B cell (primary cell): ENCODE measurements around the gene CPPED1. TPM values are rescaled to one million over a fixed set of nuclear protein-coding genes. Genes with fewer than 3 reads are reported as not detected.

Experiments used
- ATAC-seq: fragments of 200-7000 bp; cut with Tn5 transposase; one replicate; pipeline ENCODE4 v1.10.0; 2021; ENCODE audit warnings: low read depth, mild to moderate bottlenecking, moderate number of reproducible peaks, moderate library complexity
- CTCF ChIA-PET: fragments of 350-600 bp; sonication (Branson Sonifier 250); formaldehyde crosslinking; loops from one replicate; lab custom pipeline; 2021; ENCODE audit warnings: antibody characterized with exemption, inconsistent platforms; lab: Charles Lee
- POLR2A ChIA-PET: fragments of 350-600 bp; sonication (Branson Sonifier 250); formaldehyde crosslinking; loops from one replicate; lab custom pipeline; 2021; ENCODE audit warnings: antibody characterized with exemption; lab: Charles Lee
- DNase-seq: peaks from one replicate; pipeline ENCODE4 v3.0.0; 2013
- H2AFZ ChIP-seq: 2 replicates; pipeline ENCODE4 v1.6.1; 2012; ENCODE audit warnings: mild to moderate bottlenecking, low read depth, low read length; ENCODE audit not compliant: insufficient read depth, poor library complexity, severe bottlenecking
- H3K27ac ChIP-seq, 2 donors: 1 replicate in 1 of 2; 2 replicates in 1 of 2; pipeline ENCODE4 v1.5.1; 2012 to 2013; ENCODE audit warnings: low read length in 2 of 2, mild to moderate bottlenecking in 2 of 2, moderate library complexity in 1 of 2
- H3K27me3 ChIP-seq, 4 experiments: fragments of 200-600 bp in 1 of 4; sonication (generic) in 1 of 4; replicated peaks in 1 of 4; 1 replicate in 2 of 4; 2 replicates in 2 of 4; pipeline versions ENCODE4 v1.6.1 to v1.7.0; 2013 to 2016; ENCODE audit warnings: low read length in 3 of 4, mild to moderate bottlenecking in 2 of 4, mixed read lengths in 1 of 4, moderate library complexity in 1 of 4; ENCODE audit not compliant: insufficient read depth in 4 of 4, control insufficient read depth in 3 of 4; ENCODE audit errors: control extremely low read depth in 1 of 4
- H3K36me3 ChIP-seq, 2 experiments: replicated peaks in 1 of 2; 1 replicate in 1 of 2; 2 replicates in 1 of 2; pipeline versions ENCODE4 v1.6.1 to v1.7.1; 2013; ENCODE audit warnings: low read length in 1 of 2; ENCODE audit not compliant: insufficient read depth in 2 of 2, control insufficient read depth in 1 of 2; ENCODE audit errors: control extremely low read depth in 1 of 2, extremely low read depth in 1 of 2
- H3K4me1 ChIP-seq, 2 donors: fragments of 200-600 bp in 1 of 2; sonication (generic) in 1 of 2; 1 replicate in 1 of 2; 2 replicates in 1 of 2; pipeline versions ENCODE4 v1.5.1 to v1.6.1; 2013 to 2017; ENCODE audit warnings: low read length in 2 of 2; ENCODE audit not compliant: control insufficient read depth in 2 of 2, insufficient read depth in 2 of 2
- H3K4me2 ChIP-seq: replicated peaks from 2 replicates; pipeline ENCODE3; 2012; ENCODE audit warnings: mild to moderate bottlenecking, low read depth, low read length; ENCODE audit not compliant: poor library complexity, severe bottlenecking
- H3K4me3 ChIP-seq, 5 experiments: fragments of 200-600 bp in 1 of 5; sonication (generic) in 1 of 5; 1 replicate in 3 of 5; 2 replicates in 2 of 5; pipeline versions ENCODE4 v1.5.1 to v1.7.0; 2011 to 2016; ENCODE audit warnings: low read length in 4 of 5, mild to moderate bottlenecking in 4 of 5, low read depth in 2 of 5, control low read depth in 1 of 5, moderate library complexity in 1 of 5; ENCODE audit not compliant: insufficient read depth in 1 of 5; ENCODE audit errors: control extremely low read depth in 1 of 5, extremely low read depth in 1 of 5
- H3K79me2 ChIP-seq: fragments of 200-600 bp; sonication (generic); one replicate; pipeline ENCODE4 v1.6.0; 2016; ENCODE audit warnings: low read length; ENCODE audit not compliant: control insufficient read depth, insufficient read depth
- H3K9ac ChIP-seq: fragments of 200-600 bp; sonication (generic); 2 replicates; pipeline ENCODE4 v1.6.1; 2017; ENCODE audit warnings: mild to moderate bottlenecking, low read length, moderate library complexity
- H3K9me3 ChIP-seq, 3 donors: one replicate each; pipeline versions ENCODE4 v1.6.1 to v1.7.1; 2013; ENCODE audit warnings: low read length in 2 of 3; ENCODE audit not compliant: control insufficient read depth in 2 of 3, insufficient read depth in 1 of 3; ENCODE audit errors: control extremely low read depth in 1 of 3
- H4K20me1 ChIP-seq: 2 replicates; pipeline ENCODE4 v1.6.0; 2012; ENCODE audit warnings: mild to moderate bottlenecking, low read length; ENCODE audit not compliant: insufficient read depth, control insufficient read depth, poor library complexity, severe bottlenecking
- H3K27ac Mint-ChIP-seq: one replicate; pipeline ENCODE4 v1.8.0; 2021; ENCODE audit warnings: mixed read lengths
- H3K27me3 Mint-ChIP-seq: one replicate; pipeline ENCODE4 v1.8.0; 2021; ENCODE audit warnings: mixed read lengths
- H3K4me1 Mint-ChIP-seq: one replicate; pipeline ENCODE4 v1.8.0; 2021; ENCODE audit warnings: mixed read lengths
- H3K4me3 Mint-ChIP-seq: one replicate; pipeline ENCODE4 v1.8.0; 2021; ENCODE audit warnings: mixed read lengths
- H3K9me3 Mint-ChIP-seq: one replicate; pipeline ENCODE4 v1.8.0; 2022; ENCODE audit warnings: mixed read lengths; ENCODE audit not compliant: insufficient read depth
- CTCF ChIP-seq: fragments of 200-600 bp; IDR thresholded peaks from one replicate; pipeline ENCODE4 v1.8.0; 2022; ENCODE audit warnings: antibody characterized with exemption, mild to moderate bottlenecking
- EZH2 ChIP-seq: IDR thresholded peaks from 2 replicates; pipeline ENCODE4 v1.6.1; 2012; ENCODE audit warnings: borderline replicate concordance, low read depth, mild to moderate bottlenecking, moderate library complexity, low read length; ENCODE audit not compliant: insufficient read depth, poor library complexity, severe bottlenecking
- WGBS: methylation state at CpG from one replicate; pipeline ENCODE4 v1.1.5; 2013; ENCODE audit warnings: missing lambda C conversion rate; ENCODE audit not compliant: insufficient coverage; 5-methylcytosine and 5-hydroxymethylcytosine counted together
- intact Hi-C: fragments of 100-400 bp; cut with micrococcal nuclease; formaldehyde crosslinking; loops from one replicate; pipeline ENCODE4 v1.10.0; 2022
- polyA plus RNA-seq: library from polyadenylated mRNA; depleted of rRNA; stranded (reverse); fragments of >200 nt; gene quantifications from 2 replicates; pipeline ENCODE4 v1.2.3, GENCODE V29; 2012
- total RNA-seq, 2 donors: library from RNA; stranded (reverse); fragments of 120-200 nt in 1 of 2; gene quantifications; 1 replicate in 1 of 2; 2 replicates in 1 of 2; pipeline versions ENCODE4 v1.2.3 to v1.2.4, GENCODE V29; 2013 to 2022

The CPPED1 gene
- total and polyA plus RNA-seq, 2 donors (not counting 1 experiment from before 2014, with no cell fraction given), result 5.9 to 11.3 TPM

- H2AFZ ChIP-seq, result no peak overlapping the region
- Mint-ChIP-seq H3K9me3 (no peaks in the 10 kb centered on the region), H3K4me1 (peaks cover 11% of the 10 kb centered on the region), H3K4me3 (no peak overlapping the region), H3K27ac (no peak overlapping the region), H3K27me3 (no peaks in the 10 kb centered on the region)
- H3K9me3 ChIP-seq, result no peaks in the 10 kb centered on the region
- POLR2A ChIA-PET, result no interaction called here
- H3K27ac ChIP-seq, result no peak overlapping the region
- WGBS, result 100% methylated on average over 1 of the region's 3 CpGs
- no peak for TF ChIP-seq CTCF
- no peak for TF ChIP-seq EZH2
- intact Hi-C loops, result no loop called here
- H4K20me1 ChIP-seq, result no peaks in the 10 kb centered on the region
- ATAC-seq (no peak), DNase-seq (no peak)
- H3K9ac ChIP-seq, result no peak overlapping the region
- H3K4me3 ChIP-seq, result no peak overlapping the region
- H3K36me3 ChIP-seq, result no peaks in the 10 kb centered on the region
- H3K27me3 ChIP-seq, result no peaks in the 10 kb centered on the region
- CTCF ChIA-PET, result no interaction called here
- H3K79me2 ChIP-seq, result no peaks in the 10 kb centered on the region
- H3K4me2 ChIP-seq, result no peak overlapping the region
- peaks cover 0 to 5% of the 10 kb centered on the region in 2 donors for H3K4me1 ChIP-seq
These were observed 123.9 kb downstream of the CPPED1 start for GRCh38 chr16:12679660-12680272.

GRCh38 chr16:12678983-12679382 is 124.7 kb downstream of the CPPED1 start:
- intact Hi-C loops, result no loop called here
- no peak overlapping the region for H3K4me3 ChIP-seq
- TF ChIP-seq EZH2 (no peak), CTCF (no peak)
- Mint-ChIP-seq H3K4me1 (peaks cover 11% of the 10 kb centered on the region), H3K9me3 (no peaks in the 10 kb centered on the region), H3K27ac (no peak overlapping the region), H3K27me3 (no peaks in the 10 kb centered on the region), H3K4me3 (no peak overlapping the region)
- no CpG with 5 or more reads among the region's 3 CpGs for WGBS
- H3K9me3 ChIP-seq, result no peaks in the 10 kb centered on the region
- H3K79me2 ChIP-seq, result no peaks in the 10 kb centered on the region
- POLR2A ChIA-PET, result no interaction called here
- H4K20me1 ChIP-seq, result no peaks in the 10 kb centered on the region
- H3K4me1 ChIP-seq, result peaks cover 0 to 5% of the 10 kb centered on the region in 2 donors
- H2AFZ ChIP-seq, result no peak overlapping the region
- DNase-seq (no peak), ATAC-seq (no peak)
- H3K27ac ChIP-seq, result no peak overlapping the region
- H3K27me3 ChIP-seq, result no peaks in the 10 kb centered on the region
- H3K36me3 ChIP-seq, result no peaks in the 10 kb centered on the region
- H3K4me2 ChIP-seq, result no peak overlapping the region
- no peak overlapping the region for H3K9ac ChIP-seq
- CTCF ChIA-PET, result no interaction called here
